Pancreas (tissue), 10 donors: Measurements from ENCODE around the gene SYMPK. TPM values are rescaled to one million over a fixed set of nuclear protein-coding genes. Genes with fewer than 3 reads are reported as not detected.
"Not testable (repeated sequence)": the region's sequence is repeated elsewhere in the genome, so short reads cannot be mapped to it uniquely, and the experiment has no call there.

ENCODE experiments used
- ATAC-seq, 4 donors: fragments of 200-7000 bp; cut with Tn5 transposase; one replicate each; pipeline versions ENCODE4 v1.8.0 to v1.9.1; 2020; ENCODE audit warnings: mild to moderate bottlenecking in 4 of 4, moderate library complexity in 4 of 4
- DNase-seq, 6 donors: peaks; one replicate each; pipeline ENCODE4 v3.0.0-alpha.2; 2020
- FAIRE-seq: peaks from 2 replicates; lab custom pipeline; 2012; peaks lifted over from hg19 to GRCh38; lab: Jason Lieb, UNC
- H3K27ac ChIP-seq, 4 donors: fragments of 200-600 bp; sonication (generic); 1 replicate in 3 of 4; 2 replicates in 1 of 4; pipeline versions ENCODE4 v1.5.0 to v1.8.0; 2020
- H3K27me3 ChIP-seq, 4 donors: fragments of 200-600 bp; one replicate each; pipeline ENCODE4 v1.8.0; 2021
- H3K36me3 ChIP-seq, 3 donors: fragments of 200-600 bp; sonication (generic) in 1 of 3; one replicate each; pipeline versions ENCODE4 v1.5.0 to v1.8.0; 2020 to 2021
- H3K4me1 ChIP-seq, 3 donors: fragments of 200-600 bp; one replicate each; pipeline ENCODE4 v1.8.0; 2021
- H3K4me3 ChIP-seq, 4 donors: fragments of 200-600 bp; sonication (generic) in 2 of 4; one replicate each; pipeline versions ENCODE4 v1.5.0 to v1.8.0; 2020 to 2021
- H3K9me3 ChIP-seq, 4 donors: fragments of 200-600 bp; one replicate each; pipeline ENCODE4 v1.8.0; 2021
- CTCF ChIP-seq, 4 donors: fragments of 200-600 bp; sonication (generic) in 3 of 4; IDR thresholded peaks; one replicate each; pipeline versions ENCODE4 v1.5.0 to v1.8.0; 2021; ENCODE audit warnings: antibody characterized with exemption in 4 of 4
- WGBS, 2 donors: extraction: QIAGEN DNeasy Blood & Tissue Kit; methylation state at CpG; one replicate each; pipeline ENCODE4 v1.1.7; 2013; 5-methylcytosine and 5-hydroxymethylcytosine counted together
- intact Hi-C, 3 donors: fragments of 100-400 bp; cut with DNase I; formaldehyde crosslinking; loops; one replicate each; pipeline versions ENCODE4 v1.11.1 to v1.14.2; 2022
- polyA plus RNA-seq, 2 donors: library from polyadenylated mRNA; stranded (reverse); fragments of 200-250 nt; gene quantifications; one replicate each; pipeline ENCODE4 v1.2.3, GENCODE V29; 2013
- total RNA-seq, 6 donors: library from RNA; stranded (reverse); fragmentation: NEBNext Ultra II Directional in 4 of 6; extraction: Animal tissue kit (Norgen Biotek cat#: 25700) in 4 of 6; gene quantifications; one replicate each; pipeline versions ENCODE4 v1.2.1 to v1.2.4, GENCODE V29; 2021 to 2023
- donor health status: healthy with polysubstance abuse.
- donor health status: DM: no; HTN: no; CAD: no; lungs with moderate emphysema.
- donor health status: DM: no; HTN: no; CAD: no.
- donor health status: control.
- donor health status: control.
- donor health status: Bipolar disorder and iron deficiency.
- donor health status: DM: yes; HTN: yes; CAD: no.
- donor health status: DM: no; HTN: no; CAD: no.
- donor health status: DM: no; HTN: no; CAD: no.
- donor health status: DM: yes; HTN: yes; CAD: no.

Gene SYMPK
- total and polyA plus RNA-seq, 8 donors = 25.7 to 142 (median 29.2) TPM

GRCh38 chr19:45800070-45800553, 62.8 kb downstream of the SYMPK start:
- Histone ChIP-seq H3K36me3 (no peaks in the 10 kb centered on the region), H3K9me3 (no peaks in the 10 kb centered on the region), H3K4me1 (peaks cover 0 to 7% (median 0%) of the 10 kb centered on the region in 3 donors), H3K27me3 (no peaks in the 10 kb centered on the region), H3K27ac (no peak overlapping the region), H3K4me3 (no peak overlapping the region)
- ATAC-seq = no peak
- DNase-seq = peak in 2 of 6 donors; percentile 60 to 79
- TF ChIP-seq CTCF (IDR thresholded peaks at IDR 0.05) = no peak
- no peak for FAIRE-seq
- intact Hi-C loops = no loop called here
- 78 to 80% methylated on average over 8 of the region's 8 CpGs for WGBS, 2 donors

DNA sequence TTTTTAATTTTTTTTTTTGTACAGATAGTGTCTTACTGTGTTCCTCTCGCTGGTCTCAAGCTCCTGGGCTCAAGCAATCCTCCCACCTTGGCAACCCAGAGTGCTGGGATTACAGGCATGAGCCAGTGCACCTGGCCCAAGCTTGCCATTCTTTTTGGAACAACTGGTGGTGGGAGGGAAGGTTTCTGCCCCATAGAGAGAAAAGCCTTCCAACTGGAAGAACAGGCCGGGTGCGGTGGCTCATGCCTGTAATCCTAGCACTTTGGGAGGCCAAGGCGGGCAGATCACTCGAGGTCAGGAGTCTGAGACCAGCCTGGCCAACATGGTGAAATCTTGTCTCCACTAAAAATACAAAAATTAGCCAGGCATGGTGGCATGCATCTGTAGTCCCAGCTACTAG, 63.4 kb downstream of the SYMPK start:
- ATAC-seq = peak in 1 of 4 donors; percentile 6
- H3K9me3 ChIP-seq, intact Hi-C loops, H3K27ac ChIP-seq, DNase-seq, H3K27me3 ChIP-seq, H3K36me3 ChIP-seq, H3K4me1 ChIP-seq, FAIRE-seq, H3K4me3 ChIP-seq: not testable (repeated sequence)
- 74 to 83% methylated on average over 5 of the region's 5 CpGs for WGBS, 2 donors

DNA sequence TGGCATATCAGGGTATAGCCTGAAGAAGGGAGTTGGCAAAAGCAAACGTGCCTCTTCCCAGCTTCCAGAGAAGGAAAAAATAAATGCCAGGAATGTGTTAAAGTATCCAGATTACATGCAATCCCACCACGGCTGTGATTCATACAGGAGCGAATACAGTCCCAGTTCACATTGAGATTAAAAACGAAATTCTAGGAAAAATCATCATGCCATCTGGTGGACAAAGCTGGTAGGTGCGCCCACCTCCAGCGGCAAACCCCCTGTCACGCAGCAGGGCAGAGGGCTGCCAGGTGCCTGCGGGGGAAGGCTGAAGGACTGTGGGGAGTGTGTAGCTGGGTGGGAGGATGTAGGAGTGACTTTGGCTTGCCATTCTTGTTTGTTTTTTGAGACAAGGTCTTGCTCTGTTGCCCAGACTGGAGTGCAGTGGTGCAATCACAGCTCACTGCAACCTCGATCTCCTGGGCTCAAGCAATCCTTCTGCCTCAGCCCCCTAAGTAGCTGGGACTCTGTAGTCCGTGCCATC, 63.9 kb downstream of the SYMPK start:
- ATAC-seq = peak; percentile 75 to 95 (median 90)
- FAIRE-seq = no peak
- no peak overlapping the region for H3K4me3 ChIP-seq
- H3K27ac ChIP-seq = no peak overlapping the region
- peak in 3 of 6 donors; percentile 46 to 79 (median 75) for DNase-seq
- WGBS, 2 donors = 3 to 4% methylated on average over 10 of the region's 10 CpGs
- no peaks in the 10 kb centered on the region for H3K36me3 ChIP-seq
- intact Hi-C loops = no loop called here
- H3K4me1 ChIP-seq = peaks cover 0 to 7% (median 0%) of the 10 kb centered on the region in 3 donors
- no peaks in the 10 kb centered on the region for H3K27me3 ChIP-seq
- H3K9me3 ChIP-seq = no peaks in the 10 kb centered on the region
- peak; percentile 60 to 91 (median 82) for TF ChIP-seq CTCF (IDR thresholded peaks at IDR 0.05)

GRCh38 chr19:45794627-45795026, 68.3 kb downstream of the SYMPK start:
- intact Hi-C loops = no loop called here
- ATAC-seq (no peak), FAIRE-seq (no peak), DNase-seq (no peak)
- Histone ChIP-seq H3K36me3 (no peaks in the 10 kb centered on the region), H3K9me3 (no peaks in the 10 kb centered on the region), H3K4me1 (peaks cover 7 to 9% (median 8%) of the 10 kb centered on the region in 3 donors), H3K27me3 (no peaks in the 10 kb centered on the region), H3K27ac (no peak overlapping the region), H3K4me3 (no peak overlapping the region)
- no peak for TF ChIP-seq CTCF (IDR thresholded peaks at IDR 0.05)
- WGBS, 2 donors = 63 to 86% methylated on average over 2 of the region's 2 CpGs

DNA sequence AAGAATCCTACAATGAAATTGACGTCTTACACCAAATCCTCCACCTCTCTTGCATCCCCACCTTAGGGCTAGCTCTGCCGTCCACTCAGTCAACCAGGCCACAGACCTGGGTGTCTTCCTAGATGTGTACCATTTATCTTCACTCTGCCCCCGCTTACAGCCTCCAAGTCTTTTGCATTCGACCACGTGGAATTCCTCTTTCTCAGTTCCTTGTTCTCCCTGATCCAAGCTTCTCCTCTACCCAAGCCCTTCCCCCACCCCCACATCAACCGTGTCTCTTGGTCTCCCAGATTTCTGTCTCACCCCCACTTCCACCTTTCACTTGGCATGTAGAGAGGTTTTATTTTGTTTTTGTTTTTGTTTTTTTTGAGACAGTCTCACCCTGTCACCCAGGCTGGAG, 69.1 kb downstream of the SYMPK start:
- H3K4me3 ChIP-seq = no peak overlapping the region
- H3K36me3 ChIP-seq = peaks cover 0 to 4% (median 0%) of the 10 kb centered on the region in 3 donors
- H3K27ac ChIP-seq = no peak overlapping the region
- no peak for TF ChIP-seq CTCF (IDR thresholded peaks at IDR 0.05)
- WGBS, 2 donors = 34 to 53% methylated on average over 6 of the region's 6 CpGs
- FAIRE-seq (no peak), ATAC-seq (no peak), DNase-seq (no peak)
- H3K27me3 ChIP-seq = no peaks in the 10 kb centered on the region
- peaks cover 2 to 9% (median 8%) of the 10 kb centered on the region in 3 donors for H3K4me1 ChIP-seq
- H3K9me3 ChIP-seq = no peaks in the 10 kb centered on the region
- intact Hi-C loops = no loop called here
